A549 (cell line): ENCODE measurements around the gene C8A.

Source experiments
- CHD4 ChIP-seq: fragments of 200-600 bp; sonication (generic); IDR thresholded peaks from 2 replicates; pipeline ENCODE4 v1.6.1; 2016; ENCODE audit warnings: antibody characterized with exemption, mild to moderate bottlenecking, borderline replicate concordance
- CTCF ChIP-seq: fragments of >200 bp; sonication (Bioruptor Twin); formaldehyde crosslinking; IDR thresholded peaks from 3 replicates; pipeline ENCODE4 v1.5.1; 2016
- HOXB13 ChIP-seq: fragments of 250-450 bp; sonication (Bioruptor Pico); IDR thresholded peaks from 2 replicates; pipeline ENCODE4 v1.5.0; 2020; ENCODE audit warnings: low read depth, mild to moderate bottlenecking, moderate library complexity
- MAX ChIP-seq: IDR thresholded peaks from 2 replicates; pipeline ENCODE4 v1.6.1; 2012
- MAZ ChIP-seq: fragments of 150-350 bp; IDR thresholded peaks from 2 replicates; pipeline ENCODE4 v1.6.1; 2014; ENCODE audit warnings: antibody characterized with exemption, low read depth, low read length, borderline replicate concordance
- NFE2L2 ChIP-seq: fragments of 150-350 bp; conservative IDR thresholded peaks from 2 replicates; pipeline ENCODE4 v1.6.1; 2014; ENCODE audit warnings: low read length
- NR3C1 ChIP-seq: fragments of >200 bp; sonication (Bioruptor Twin); formaldehyde crosslinking; IDR thresholded peaks from 3 replicates; pipeline ENCODE4 v1.6.1; 2017
- POLR2A ChIP-seq: IDR thresholded peaks from 2 replicates; pipeline ENCODE4 v1.6.1; 2012; ENCODE audit warnings: mild to moderate bottlenecking, low read length
- REST ChIP-seq: fragments of 200-600 bp; sonication (generic); IDR thresholded peaks from 2 replicates; pipeline ENCODE4 v1.6.1; 2016; ENCODE audit warnings: antibody characterized with exemption, mild to moderate bottlenecking, moderate library complexity
- SMC3 ChIP-seq: fragments of >200 bp; sonication (Bioruptor Twin); formaldehyde crosslinking; IDR thresholded peaks from 3 replicates; pipeline ENCODE4 v1.6.1; 2018; ENCODE audit warnings: inconsistent platforms
- SREBF2 ChIP-seq: fragments of 450-650 bp; IDR thresholded peaks from 2 replicates; pipeline ENCODE4 v1.6.1; 2014; ENCODE audit warnings: mild to moderate bottlenecking, moderate library complexity

- no peak for TF ChIP-seq MAZ
- no peak for TF ChIP-seq NFE2L2
- no peak for TF ChIP-seq CHD4
- TF ChIP-seq HOXB13 (CRISPR knock-in tag) = no peak
- TF ChIP-seq MAX = no peak
- TF ChIP-seq REST = no peak
- no peak for TF ChIP-seq NR3C1
- TF ChIP-seq SREBF2 = no peak
- no peak for TF ChIP-seq POLR2A
- TF ChIP-seq CTCF = no peak
- TF ChIP-seq SMC3 = no peak
Measured at GRCh38 chr1:56931211-56931610, 76.6 kb downstream of the C8A start.
